ENCODE measurements around the gene PHLDB2. TPM values are rescaled to one million over a fixed set of nuclear protein-coding genes. Genes with fewer than 3 reads are reported as not detected.
A peak's percentile ranks its signal among the peaks of the same experiment; 100 is the strongest.

PHLDB2 gene
- total and polyA plus RNA-seq, 2 of the 4 experiments (the other 2 are of a cell fraction): 10.6 to 28.7 TPM

GRCh38 chr3:111846039-111846438 lies 13.0 kb upstream of the PHLDB2 start:
- DNase-seq (peak; percentile 76), ATAC-seq (ENCODE audit: low read depth) (peak; percentile 15)
- Histone ChIP-seq H3K56ac (ENCODE audit: extremely low read depth, insufficient read depth, low read length) (no peak overlapping the region), H2BK20ac (ENCODE audit: low read depth, low read length) (no peak overlapping the region; the same call in 1 of the 2 replicates), H3K27ac (ENCODE audit: insufficient read depth, low read length) (no peak overlapping the region), H3K18ac (ENCODE audit: low read depth, low read length) (no peak overlapping the region), H2BK120ac (ENCODE audit: low read depth, low read length) (0 out of 2 replicates have a peak overlapping the region, but pooled peaks have one; percentile 10), H3K4ac (ENCODE audit: low read depth, low read length) (no peak overlapping the region), H3K9me1 (ENCODE audit: insufficient read depth, low read length) (no peaks in the 10 kb centered on the region), H3K14ac (replicated peaks; ENCODE audit: low read depth, low read length) (no peak overlapping the region), H2AK5ac (ENCODE audit: low read depth, low read length) (peak overlapping the region; percentile 15; the same call in 1 of the 2 replicates), H2AFZ (replicated peaks; ENCODE audit: low read length, poor library complexity) (no peak overlapping the region), H2AK9ac (replicated peaks; ENCODE audit: low read depth, low read length, poor library complexity) (no peak overlapping the region), H3K27me3 (ENCODE audit: control insufficient read depth, insufficient read depth, low read length) (no peaks in the 10 kb centered on the region; the same call in 1 of the 2 replicates), H2BK15ac (ENCODE audit: low read depth, low read length) (peak overlapping the region; percentile 46; the same call in 1 of the 3 replicates), H3K9ac (ENCODE audit: low read depth, low read length) (no peak overlapping the region), H3K23ac (ENCODE audit: low read depth, low read length) (no peak overlapping the region), H4K8ac (ENCODE audit: low read depth in 2 of 2, low read length in 2 of 2) (no peak overlapping the region), H4K5ac (ENCODE audit: low read depth, low read length) (peak overlapping the region; percentile 24; the same call in 1 of the 2 replicates), H3K79me1 (ENCODE audit: low read depth in 1 of 2, low read length in 2 of 2) (no peaks in the 10 kb centered on the region), H2BK5ac (ENCODE audit: low read depth, low read length, poor library complexity, severe bottlenecking) (no peak overlapping the region), H4K91ac (ENCODE audit: insufficient read depth, low read depth, low read length) (peak overlapping the region; percentile 14; the same call in 1 of the 2 replicates), H3K4me3 (ENCODE audit: insufficient read depth, low read depth, low read length) (no peak overlapping the region), H3K9me3 (ENCODE audit: control insufficient read depth, insufficient read depth, low read length) (no peaks in the 10 kb centered on the region), H3K36me3 (ENCODE audit: control insufficient read depth, insufficient read depth, low read length) (no peaks in the 10 kb centered on the region), H3K4me1 (ENCODE audit: control insufficient read depth, insufficient read depth, low read length) (peaks cover 3% of the 10 kb centered on the region; the same call in 1 of the 2 replicates), H3K4me2 (ENCODE audit: low read depth, low read length) (no peak overlapping the region), H4K20me1 (ENCODE audit: insufficient read depth, low read length) (no peaks in the 10 kb centered on the region)
- WGBS, 2 experiments (ENCODE audit: extremely low coverage in 2 of 2, insufficient read length in 1 of 2): no CpG with 5 or more reads among the region's 1 CpG
- ChIA-PET CTCF (no interaction called here), POLR2A (ENCODE audit: unreplicated experiment) (no interaction called here)
- in situ Hi-C loops (cut with MboI; ENCODE audit: low sequenced_read_pairs): no loop called here
- BruUV-seq (replicated peaks): no TSS peak
- intact Hi-C loops (cut with micrococcal nuclease): loop anchor here (5.0 kb wide), 1 partner anchor 34 kb away; no protein-coding TSS in a partner anchor
- dilution Hi-C loops (cut with HindIII; ENCODE audit: low sequenced_read_pairs, unreplicated experiment): no loop called here
- no peak for TF ChIP-seq BHLHE40 (IDR thresholded peaks at IDR 0.05; ENCODE audit: low read depth, low read length)
- no peak for TF ChIP-seq SMC3 (IDR thresholded peaks at IDR 0.05; ENCODE audit: low read depth, low read length)
- TF ChIP-seq RCOR1 (IDR thresholded peaks at IDR 0.05; ENCODE audit: insufficient replicate concordance, low read length): no peak
- TF ChIP-seq FOS (IDR thresholded peaks at IDR 0.05; ENCODE audit: low read depth, low read length): peak; percentile 11; the same call in 1 of the 2 replicates
- no peak for TF ChIP-seq CHD1 (IDR thresholded peaks at IDR 0.05; ENCODE audit: low read depth, low read length)

All from IMR-90 (cell line).